NCI-H1930 (cell line): Measurements from ENCODE around the gene RABAC1.
"Not testable (repeated sequence)": the region's sequence is repeated elsewhere in the genome, so short reads cannot be mapped to it uniquely, and the experiment has no call there.

Experiments
- DNase-seq, 2 experiments: peaks; one replicate each; lab custom pipeline; 2025; lab: John Stamatoyannopoulos, UW

RABAC1 gene

DNA sequence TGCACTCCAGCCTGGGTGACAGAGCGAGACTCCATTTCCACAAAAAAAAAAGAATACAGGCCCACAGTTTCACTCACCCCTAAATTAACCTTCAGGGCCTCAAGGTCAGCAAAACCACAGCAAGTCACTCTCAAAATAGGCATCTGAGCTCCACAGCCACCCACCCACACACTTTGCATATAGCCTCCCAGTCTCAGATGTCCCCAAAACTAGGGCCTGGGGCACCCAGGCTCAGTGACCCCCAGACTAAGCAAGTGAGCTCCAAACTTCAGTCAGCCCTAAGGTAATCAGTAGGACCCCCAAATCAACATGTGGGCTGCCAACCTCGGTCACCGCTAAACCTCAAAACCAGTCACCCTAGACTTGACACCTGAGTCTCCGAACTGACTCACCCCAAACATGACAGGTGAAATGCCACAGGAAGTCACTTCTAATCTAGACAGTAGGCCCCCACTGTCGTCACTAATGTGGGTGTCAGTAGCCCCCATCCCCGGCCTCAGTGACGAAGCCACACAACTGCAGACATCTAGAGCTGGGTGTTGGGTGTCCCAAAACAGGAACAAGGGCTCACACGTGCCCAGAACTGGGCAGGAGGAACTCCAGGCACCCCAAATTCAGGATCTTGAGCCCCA, 13.9 kb downstream of the RABAC1 start:
- DNase-seq, result no peak

DNA sequence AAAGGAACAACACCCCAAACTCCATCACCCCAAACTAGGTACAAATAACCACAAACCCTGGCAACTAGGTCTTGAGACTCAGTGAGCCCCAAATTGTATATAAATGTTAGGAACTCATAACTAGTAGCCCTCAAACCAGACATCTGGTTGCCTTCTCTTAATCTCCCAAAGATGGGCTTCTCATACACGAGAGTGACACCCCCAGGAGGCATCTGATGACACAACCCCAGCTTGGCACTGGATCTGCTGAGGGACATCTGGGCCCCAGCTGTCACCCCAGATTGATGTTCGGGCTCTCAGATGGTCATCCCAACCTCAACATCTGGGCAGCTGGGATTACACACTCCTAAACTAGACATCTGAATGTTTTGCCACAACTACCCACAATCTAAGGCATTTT, 14.8 kb downstream of the RABAC1 start:
- no peak for DNase-seq

DNA sequence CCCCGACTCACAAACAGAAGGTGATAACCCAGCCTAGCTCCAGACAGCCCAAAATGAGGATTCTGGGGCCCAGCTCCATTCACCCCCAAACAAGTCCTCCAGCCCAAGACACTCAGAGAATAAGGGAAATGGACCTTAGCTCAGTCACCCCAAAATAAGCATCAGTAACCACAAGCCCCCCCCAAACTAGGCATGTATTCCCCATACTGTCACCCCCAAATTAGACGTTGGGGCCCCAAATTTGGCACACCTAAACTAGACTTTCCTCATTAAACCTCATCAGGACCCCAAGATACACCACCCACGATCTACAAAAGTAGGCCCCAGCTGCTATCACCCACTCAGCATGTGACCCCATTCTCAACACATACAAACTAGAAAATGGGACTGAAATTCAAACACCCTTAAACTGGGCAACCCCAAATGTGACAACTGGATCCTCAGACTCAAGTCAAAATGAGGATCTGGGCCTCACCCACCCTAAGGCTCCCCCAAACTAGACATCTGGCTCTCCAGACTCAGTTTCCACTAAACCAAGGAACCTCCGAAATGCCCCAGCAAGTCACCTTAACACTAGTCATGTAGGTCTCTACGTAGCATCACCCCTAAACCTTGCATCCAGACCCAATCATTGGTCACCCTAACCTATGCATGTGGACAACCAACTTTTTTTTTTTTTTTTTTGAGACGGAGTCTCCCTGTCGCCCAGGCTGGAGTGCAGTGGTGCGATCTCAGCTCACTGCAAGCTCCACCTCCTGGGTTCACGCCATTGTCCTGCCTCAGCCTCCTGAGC, 17.5 kb downstream of the RABAC1 start:
- DNase-seq, result no peak

DNA sequence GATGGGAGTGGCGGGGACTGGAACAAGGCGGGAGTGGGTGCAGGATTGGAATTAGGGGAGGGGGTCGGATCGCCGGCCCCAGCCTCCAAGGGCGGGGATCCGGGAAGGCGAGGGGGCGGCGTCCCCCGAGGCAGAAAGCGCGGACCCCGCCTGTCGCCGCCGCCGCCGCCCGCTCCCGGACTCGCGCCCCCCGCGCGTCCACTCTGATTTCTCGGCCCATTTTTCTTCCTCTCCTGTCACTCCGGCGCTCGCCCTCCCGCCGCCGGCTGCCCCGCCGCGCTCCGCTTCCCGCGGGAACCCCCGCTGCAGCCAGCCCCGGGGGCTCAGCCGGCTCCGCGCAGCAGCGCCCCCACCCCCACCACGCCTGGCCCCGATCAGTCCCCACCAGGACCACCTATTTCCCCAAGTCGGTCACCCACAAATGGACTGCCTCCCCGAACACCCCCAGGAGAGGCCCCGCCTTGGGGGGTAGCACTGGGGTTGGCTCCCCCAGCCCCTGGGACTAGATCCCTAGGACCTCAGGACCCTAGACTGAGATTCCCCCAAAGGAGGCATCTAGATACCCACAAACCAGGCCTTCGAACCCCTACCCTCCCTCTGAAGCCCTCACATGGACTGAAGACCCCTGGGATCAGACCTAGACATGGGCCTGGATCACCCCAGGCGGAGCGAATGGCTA, 18.3 kb downstream of the RABAC1 start:
- no peak for DNase-seq

DNA sequence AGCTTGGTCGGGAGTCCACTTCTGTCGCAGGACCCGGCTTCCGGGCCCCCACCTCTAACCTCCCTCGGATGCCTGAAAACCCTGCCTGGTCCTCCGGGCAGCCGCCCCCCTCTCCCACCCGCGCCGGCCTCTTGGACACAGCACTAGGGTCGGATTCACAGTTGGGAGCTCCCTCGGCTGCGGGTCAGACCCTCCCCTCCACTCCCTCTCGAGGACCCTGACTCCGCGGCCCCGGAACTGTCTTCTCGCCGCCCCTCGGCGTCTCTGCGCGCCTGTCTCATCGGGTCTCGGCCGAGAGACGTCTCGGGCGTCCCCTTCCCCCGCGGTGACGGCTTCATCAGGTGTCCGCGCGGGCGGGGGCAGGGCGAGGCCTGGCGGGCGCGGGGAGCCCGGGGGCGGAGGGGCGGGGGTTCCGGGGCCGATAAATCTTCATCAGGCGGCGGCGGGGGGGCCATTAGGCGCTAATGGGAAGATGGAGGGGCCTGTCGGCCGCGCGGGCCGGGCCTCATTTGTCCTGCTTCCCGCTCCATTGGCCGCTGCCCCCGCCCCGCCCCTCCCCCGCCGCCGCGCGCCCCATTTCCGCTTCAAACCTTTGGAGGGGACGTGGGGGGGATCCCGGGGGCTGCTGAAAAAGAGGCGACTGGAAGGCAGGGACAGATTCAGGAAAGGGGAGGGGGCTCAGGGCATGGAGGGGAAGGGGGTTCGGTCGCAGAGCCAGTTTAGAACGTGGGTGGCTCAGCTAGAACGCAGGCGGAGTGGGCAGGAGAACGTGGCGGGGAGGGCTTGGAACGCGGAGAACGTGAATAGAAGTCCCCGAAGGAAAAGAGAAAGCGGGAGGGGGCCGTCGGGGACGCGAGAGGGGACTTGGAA, 19.0 kb downstream of the RABAC1 start:
- no peak for DNase-seq

DNA sequence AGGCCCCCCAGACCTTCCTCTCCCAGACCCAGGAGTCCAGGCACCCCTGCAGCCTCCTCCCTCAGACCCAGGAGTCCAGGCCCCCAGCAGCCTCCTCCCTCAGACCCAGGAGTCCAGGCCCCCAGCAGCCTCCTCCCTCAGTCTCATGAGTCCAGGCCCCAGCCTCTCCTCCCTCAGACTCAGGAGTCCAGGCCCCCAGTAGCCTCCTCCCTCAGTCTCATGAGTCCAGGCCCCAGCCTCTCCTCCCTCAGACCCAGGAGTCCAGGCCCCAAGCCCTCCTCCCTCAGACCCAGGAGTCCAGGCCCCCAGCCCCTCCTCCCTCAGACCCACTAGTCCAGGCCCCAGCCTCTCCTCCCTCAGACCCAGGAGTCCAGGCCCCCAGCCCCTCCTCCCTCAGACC, 19.9 kb downstream of the RABAC1 start:
- not testable (repeated sequence) for DNase-seq

DNA sequence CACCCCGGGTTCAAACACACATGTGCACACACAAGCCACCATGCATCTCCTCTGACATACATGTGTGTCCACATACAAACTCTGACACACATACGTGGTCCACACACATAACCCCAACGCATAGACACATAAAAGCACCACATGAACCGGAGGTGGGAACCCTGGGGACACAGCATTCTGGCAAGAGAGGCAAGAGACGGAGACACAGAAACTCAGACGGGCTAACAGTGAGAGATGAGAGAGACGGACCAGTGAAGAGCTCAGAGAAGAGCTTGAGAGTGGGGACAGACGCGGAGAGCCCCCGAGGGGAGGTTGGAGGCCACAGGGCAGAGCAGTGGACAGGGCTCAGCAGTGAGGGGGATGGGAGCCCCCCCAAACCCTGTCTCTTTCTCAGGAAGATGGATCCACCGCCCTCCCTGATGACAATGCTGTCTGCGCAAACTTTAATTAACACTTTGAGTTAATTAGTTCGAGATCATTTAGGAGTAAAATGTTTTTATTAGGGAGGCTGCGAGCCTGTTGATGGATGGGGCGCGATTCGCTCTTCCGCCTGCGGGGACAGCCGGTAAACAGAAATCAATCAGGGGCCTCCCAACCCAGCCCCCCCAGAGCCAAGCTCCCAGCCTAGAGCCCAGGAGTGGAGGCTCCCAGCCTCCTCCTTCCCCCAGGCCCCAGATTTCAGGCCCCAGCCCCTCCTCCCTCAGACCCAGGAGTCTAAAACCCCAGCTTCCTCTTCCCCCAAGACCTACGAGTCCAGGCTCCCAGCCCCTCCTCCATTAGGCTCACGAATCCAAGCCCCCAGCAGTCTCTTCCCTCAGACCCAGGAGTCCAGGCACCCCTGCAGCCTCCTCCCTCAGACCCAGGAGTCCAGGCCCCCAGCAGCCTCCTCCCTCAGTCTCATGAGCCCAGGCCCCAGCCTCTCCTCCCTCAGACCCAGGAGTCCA, 21.3 kb downstream of the RABAC1 start:
- DNase-seq, result no peak

DNA sequence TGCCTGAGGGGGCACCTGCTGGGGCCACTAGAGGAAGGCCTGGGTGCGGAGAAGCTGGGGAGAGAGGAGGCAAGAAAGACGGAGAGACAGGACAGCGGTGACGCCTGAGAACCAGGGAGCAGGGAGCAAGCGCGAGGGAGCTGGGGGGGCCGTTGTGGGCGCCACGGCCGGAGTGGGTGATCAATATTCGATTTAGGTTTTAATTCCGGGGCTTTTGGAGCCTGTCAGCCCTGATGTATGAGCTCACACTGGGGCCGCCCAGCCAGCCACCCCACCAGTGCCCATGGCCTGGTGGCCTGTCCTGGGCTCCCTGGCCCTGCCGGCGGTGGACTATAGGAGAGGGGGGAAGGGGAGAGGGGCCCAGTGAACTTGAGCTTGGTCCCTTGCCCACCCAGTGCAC, 22.2 kb downstream of the RABAC1 start:
- DNase-seq, result no peak

DNA sequence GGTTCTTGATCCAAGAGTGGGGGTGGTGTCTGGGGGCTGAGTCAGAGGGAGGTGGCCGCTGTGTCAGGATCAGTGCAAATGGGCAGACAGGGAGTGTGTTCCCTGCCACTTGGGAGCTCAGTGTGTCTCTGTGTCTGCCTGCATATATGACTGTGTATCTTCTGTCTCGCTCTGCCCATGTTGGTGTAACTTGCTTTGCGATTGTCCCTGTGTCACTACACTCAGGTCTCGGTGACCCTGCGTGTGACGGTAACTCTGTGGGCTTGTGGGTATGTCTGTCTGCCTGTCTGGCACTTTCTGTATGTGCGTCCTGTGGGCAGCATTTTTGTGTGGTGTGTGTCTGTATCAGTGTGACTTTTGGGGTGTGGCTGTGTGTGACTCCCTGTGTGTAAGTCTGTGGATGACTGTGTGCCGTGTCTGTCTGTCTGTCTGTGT, 22.7 kb downstream of the RABAC1 start:
- no peak for DNase-seq

DNA sequence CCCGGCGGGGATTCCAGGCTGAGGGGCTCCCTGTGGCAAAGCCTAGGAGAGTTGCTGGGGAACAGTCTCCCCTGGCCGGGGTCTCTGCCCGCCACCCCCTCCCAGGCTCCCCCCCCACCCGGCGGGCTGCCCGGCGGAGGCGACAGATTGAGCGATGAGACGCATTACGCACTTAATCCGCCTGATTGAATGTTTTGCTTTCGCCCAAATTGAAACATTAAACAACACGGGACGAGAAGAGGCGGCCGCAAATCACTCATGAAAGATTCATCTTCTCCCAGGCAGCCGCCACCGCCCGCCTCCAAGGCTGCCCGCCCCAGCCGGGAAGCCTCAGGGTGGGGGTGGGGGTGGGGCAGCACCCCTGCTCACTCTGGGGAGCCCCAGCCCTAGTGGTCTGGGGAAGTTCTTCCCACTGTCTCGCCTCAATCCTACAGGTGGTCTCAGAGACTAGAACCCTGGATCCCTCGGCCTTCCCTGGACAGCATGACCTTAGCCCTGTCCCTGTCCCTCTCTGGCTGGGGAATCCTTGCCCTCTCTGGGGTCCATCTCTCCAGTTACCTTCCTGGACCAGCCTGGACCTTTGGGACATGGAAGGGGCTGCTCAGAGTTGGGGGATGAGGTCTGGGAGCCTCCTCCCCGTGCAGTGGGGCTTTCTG, 23.2 kb downstream of the RABAC1 start:
- DNase-seq, result no peak

DNA sequence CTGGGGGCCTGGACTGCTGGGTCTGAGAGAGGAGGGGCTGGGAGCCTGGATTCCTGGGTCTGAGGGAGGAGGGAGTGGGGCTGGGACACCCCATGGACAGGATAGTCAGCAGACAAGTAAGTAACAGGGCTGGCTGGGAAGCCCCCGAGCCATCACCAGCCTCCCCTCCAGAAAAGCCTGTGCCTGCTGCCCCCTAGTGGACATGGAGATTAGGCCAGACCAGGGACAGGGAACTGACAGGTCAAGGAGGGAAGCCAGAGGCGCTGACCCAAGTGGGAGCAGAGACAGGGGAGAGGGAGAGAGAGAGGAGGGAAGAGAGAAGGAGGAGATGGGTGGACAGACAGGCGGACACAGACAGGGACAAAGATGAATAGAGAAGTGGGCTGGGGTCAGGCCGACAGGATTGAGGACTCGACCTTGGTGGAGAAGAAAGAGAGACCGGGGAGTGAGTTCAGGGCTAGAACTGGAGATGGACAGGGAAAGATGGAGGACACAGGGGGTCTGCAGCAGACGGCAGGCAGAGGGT, 24.2 kb downstream of the RABAC1 start:
- DNase-seq, result peak; percentile 52 to 63

DNA sequence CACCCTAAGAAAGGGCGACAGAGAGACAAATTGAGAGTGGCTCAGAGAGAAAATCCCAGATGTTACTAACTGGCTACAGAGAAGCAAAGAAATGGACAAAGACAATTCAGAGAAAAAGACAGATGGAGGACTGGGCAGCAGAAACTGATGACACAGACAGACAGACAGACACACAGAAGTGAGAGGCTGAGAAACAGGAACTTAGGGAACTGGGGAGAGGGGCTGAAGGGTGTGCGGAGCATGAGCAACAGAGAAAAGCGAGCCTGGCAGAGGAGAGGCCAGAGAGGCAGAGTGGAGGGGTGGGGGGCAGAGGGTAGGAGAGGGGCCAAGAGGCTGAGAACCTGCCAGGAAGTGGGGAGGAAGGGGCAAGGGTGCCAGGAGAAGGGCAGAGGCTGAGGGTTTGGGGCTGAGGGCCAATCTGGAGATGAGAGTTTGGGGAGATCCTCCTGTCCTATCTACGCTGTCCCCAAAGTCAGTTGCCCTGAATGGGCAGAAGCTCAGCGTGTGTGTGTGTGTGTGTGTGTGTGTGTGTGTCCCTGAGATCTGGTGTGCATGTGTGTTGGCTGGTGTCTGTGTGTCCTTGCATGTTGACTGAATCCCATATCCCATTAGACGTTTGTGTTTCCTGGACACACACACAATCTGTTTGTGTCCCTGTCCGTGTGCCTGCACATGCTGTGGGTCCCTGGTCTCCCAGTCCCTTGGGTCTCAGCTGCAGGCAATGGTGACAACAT, 25.3 kb downstream of the RABAC1 start:
- no peak for DNase-seq

DNA sequence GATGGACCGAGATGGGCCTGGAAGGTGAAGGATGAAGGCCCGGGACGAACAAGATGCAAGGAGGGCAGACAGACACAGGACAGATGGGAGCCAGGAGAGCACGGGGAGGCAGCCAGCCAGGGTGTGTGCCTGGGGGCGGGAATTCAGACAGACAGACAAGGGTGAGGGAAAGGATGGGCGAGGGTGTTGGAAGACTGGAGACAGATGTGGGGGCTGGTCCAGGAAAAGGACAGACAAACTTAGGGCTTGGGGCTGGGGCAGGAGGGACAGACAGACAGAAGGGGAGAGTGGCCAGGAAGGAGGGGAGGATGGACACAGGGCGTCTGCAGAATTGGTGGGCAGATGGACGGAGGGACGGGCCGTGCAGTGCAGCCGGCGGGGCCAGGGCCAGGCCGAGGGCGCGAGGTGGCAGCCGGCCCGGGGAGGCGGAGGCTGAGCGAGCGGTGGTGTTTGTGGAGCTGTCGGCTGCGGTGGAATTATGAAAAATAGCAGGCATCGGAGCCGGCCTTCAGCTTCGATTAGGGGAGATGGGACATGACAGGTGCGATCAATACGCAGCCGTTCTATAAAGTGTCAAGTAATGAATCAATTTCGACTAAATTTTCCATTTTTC, 26.3 kb downstream of the RABAC1 start:
- DNase-seq, result no peak

DNA sequence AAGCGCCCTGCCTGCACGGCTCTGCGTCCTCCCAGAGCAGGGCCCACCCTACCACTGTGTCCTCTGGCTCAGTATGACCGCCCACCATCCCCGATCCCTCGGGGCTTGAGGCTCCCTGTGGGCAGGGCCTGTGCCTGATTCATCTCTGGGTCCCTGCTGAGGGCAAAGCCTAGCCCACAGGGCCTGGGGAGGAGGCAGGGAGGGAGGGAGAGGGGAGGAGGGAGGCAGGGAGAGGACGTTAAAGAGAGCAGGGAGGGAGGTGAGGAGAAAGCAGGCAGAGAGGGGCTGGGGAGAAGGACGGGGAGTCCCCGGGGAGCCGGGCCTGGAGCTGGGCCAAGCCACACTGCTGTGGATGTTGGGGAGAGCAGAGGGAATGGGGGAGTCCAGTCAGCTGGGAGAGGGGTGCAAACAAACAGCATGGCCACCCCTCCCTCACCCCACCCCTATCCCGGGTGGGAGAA, 26.8 kb downstream of the RABAC1 start:
- no peak for DNase-seq

DNA sequence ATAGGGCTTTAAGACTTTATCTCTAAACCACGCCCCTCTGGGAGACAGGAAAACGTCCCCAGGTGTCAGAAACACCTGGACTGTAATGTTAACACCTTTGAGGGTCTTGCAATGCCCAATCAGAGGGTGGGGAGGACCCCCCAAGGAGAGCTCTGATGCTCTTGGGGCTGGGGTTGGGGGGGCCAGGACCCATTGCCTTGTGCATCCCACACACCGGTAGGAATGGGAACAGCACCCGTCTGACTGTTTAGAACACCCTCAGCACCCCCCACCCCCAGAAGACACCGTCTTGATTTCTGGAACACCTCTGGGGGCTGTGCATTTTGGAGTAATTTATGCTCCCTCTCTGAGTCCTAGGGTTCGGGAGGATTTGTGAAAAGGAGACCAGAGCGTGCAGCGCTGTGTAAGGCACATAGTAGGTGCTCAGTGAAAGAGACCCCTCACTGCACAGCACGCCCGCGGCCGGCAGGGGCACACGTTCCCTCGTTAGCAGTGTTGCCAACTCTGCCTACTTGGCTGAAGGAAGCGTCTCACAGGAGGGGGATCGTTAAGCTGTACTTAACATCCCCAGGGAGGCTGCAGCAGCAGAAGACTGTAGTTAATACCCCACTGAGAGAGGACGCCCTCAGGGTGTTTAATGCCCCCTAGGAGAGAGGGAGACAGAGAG, 28.1 kb downstream of the RABAC1 start:
- DNase-seq, result no peak

DNA sequence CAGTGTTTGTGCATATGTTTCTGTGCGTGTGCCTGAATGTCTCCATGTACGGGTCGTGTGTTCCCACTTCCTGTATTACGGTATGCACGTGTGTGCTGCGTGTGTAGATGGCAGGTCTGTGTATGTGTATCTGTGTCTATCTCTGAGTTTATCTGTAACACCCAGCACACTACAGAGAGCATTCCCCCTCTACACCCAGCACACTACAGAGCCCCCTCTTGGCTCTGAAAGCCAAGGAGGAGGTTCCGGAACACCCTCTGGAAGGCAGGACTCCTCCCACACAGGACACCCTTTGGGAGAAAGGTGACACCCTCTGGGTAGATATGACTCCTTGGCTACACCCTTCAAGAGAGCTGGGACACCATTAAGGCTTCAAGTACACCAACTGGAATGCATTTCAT, 28.8 kb downstream of the RABAC1 start:
- DNase-seq, result no peak

DNA sequence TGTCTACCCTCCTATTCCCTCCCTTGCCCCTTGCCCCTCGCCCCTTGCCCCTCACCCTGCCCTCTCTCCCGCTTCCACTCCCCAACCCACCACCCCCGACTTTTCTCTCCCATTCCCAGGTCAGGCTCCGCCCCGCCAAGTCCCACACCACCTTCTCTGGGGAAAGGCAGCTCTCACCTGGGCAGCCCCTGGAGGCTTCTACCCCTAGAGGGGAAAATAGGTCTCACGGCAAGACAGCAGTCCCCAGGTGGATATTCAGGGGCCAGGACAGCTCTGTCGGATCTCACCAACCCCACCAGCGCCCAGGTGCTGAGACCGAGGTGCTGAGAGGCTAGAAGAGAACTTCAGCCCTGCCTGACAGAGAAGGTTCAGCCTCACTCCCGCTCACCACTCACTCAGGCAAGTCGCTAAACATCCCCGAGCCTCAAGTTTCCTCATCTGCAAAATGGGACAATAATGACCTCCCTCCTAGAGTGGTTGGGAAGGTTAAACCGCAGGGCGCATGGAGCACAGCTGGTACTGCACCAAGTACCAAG, 29.5 kb downstream of the RABAC1 start:
- DNase-seq, result no peak
